ENCODE results near the gene DRC3. TPM values are rescaled to one million over a fixed set of nuclear protein-coding genes. Genes with fewer than 3 reads are reported as not detected.

The DRC3 gene
- total RNA-seq, 1 experiment from 2014 or later = 0.68 TPM

- no peak overlapping the region for H2BK20ac ChIP-seq (ENCODE audit: low read depth, low read length, poor library complexity, severe bottlenecking)
- no peak for TF ChIP-seq CTCF (conservative IDR thresholded peaks at IDR 0.05)
- H2BK120ac ChIP-seq (ENCODE audit: low read depth, low read length, poor library complexity, severe bottlenecking) = no peak overlapping the region
- no peak overlapping the region for H3K4ac ChIP-seq (ENCODE audit: low read depth, low read length)
- WGBS (ENCODE audit: extremely low coverage, insufficient read length, low lambda C conversion rate) = no CpG with 5 or more reads among the region's 5 CpGs
- no peaks in the 10 kb centered on the region for H3K9me3 ChIP-seq (ENCODE audit: control insufficient read depth, low read depth, low read length)
- Mint-ChIP-seq H3K9me3 (no peaks in the 10 kb centered on the region), H3K36me3 (ENCODE audit: insufficient read depth in 1 of 3, low read depth in 3 of 3) (peaks cover 0 to 8% (median 4%) of the 10 kb centered on the region in 3 experiments; a peak in 1 of 7 replicates), H3K4me1 (peaks cover 9 to 10% of the 10 kb centered on the region in 2 experiments), H3K4me3 (no peak overlapping the region), H3K27me3 (ENCODE audit: low read depth) (no peaks in the 10 kb centered on the region), H3K27ac (no peak overlapping the region)
- H2BK5ac ChIP-seq (ENCODE audit: insufficient read length, low read length) = no peak overlapping the region
- no peak overlapping the region for H2AK5ac ChIP-seq (ENCODE audit: insufficient read length, low read length)
- H3K79me1 ChIP-seq (ENCODE audit: insufficient read depth, low read depth, low read length, poor library complexity, severe bottlenecking) = no peaks in the 10 kb centered on the region
- H3K56ac ChIP-seq (ENCODE audit: insufficient read length, low read depth, low read length) = no peak overlapping the region
- H3K14ac ChIP-seq (ENCODE audit: insufficient read depth, low read length) = no peak overlapping the region
- no peak overlapping the region for H3K23ac ChIP-seq (ENCODE audit: insufficient read length, low read depth, low read length)
- H3K9ac ChIP-seq (ENCODE audit: extremely low read depth, insufficient read length, low read length) = no peak overlapping the region
- no peak overlapping the region for H2BK15ac ChIP-seq (ENCODE audit: low read depth, low read length)
- H2BK12ac ChIP-seq (ENCODE audit: insufficient read length, low read depth, low read length) = no peak overlapping the region
- DNase-seq = no peak
- no peak overlapping the region for H4K8ac ChIP-seq (replicated peaks; ENCODE audit: insufficient read length, low read depth, low read length)
- H4K5ac ChIP-seq (ENCODE audit: insufficient read length, low read depth, low read length) = no peak overlapping the region
- H3K27ac ChIP-seq (ENCODE audit: insufficient read length, low read depth, low read length) = no peak overlapping the region
- no peaks in the 10 kb centered on the region for H4K20me1 ChIP-seq (ENCODE audit: control insufficient read depth, insufficient read depth, insufficient read length)
- H3K4me2 ChIP-seq (ENCODE audit: insufficient read depth, insufficient read length, low read length) = no peak overlapping the region
- H3K4me1 ChIP-seq (ENCODE audit: insufficient read depth, low read length) = no peaks in the 10 kb centered on the region
- H2AFZ ChIP-seq (ENCODE audit: low read length) = no peak overlapping the region
- no peak overlapping the region for H3K18ac ChIP-seq (ENCODE audit: insufficient read length, low read depth, low read length)
- H4K91ac ChIP-seq (ENCODE audit: insufficient read length, low read depth, low read length) = no peak overlapping the region
- no peaks in the 10 kb centered on the region for H3K23me2 ChIP-seq (ENCODE audit: insufficient read length, low read depth, low read length, poor library complexity, severe bottlenecking)
- no peaks in the 10 kb centered on the region for H3K27me3 ChIP-seq (ENCODE audit: insufficient read depth, low read length)
- H3T11ph ChIP-seq (ENCODE audit: low read length) = no peak overlapping the region
- no peaks in the 10 kb centered on the region for H3K79me2 ChIP-seq (ENCODE audit: insufficient read depth, low read length)
Measured at GRCh38 chr17:18021372-18021771, 48.7 kb downstream of the DRC3 start.
